Medulla oblongata (tissue), 1 donor: ENCODE data around the gene UBE2D4.
"Not testable (repeated sequence)": the region's sequence is repeated elsewhere in the genome, so short reads cannot be mapped to it uniquely, and the experiment has no call there.

ENCODE experiments used
- DNase-seq: peaks from one replicate; pipeline ENCODE4 v3.0.0-alpha.2; 2015; ENCODE audit errors: extremely low spot score

UBE2D4 gene

DNA sequence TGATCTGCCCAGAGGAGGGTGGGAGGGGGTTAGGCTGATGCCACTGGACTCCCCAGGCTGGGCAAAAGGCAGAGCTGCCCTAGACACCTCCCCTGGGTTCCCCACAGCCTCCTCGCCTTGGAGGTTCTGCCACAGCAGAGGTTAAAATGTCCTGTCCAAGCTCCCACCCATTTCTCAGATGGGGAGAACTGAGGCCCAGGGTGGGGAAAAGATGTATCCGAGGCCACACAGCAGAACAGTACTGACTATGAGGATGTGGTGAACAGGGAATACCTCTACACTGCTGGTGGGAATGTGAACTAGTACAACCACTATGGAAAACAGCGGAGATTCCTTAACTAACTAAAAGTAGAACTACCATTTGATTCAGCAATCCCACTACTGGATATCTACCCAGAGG is 40.2 kb downstream of the UBE2D4 start:
- DNase-seq = not testable (repeated sequence)

DNA sequence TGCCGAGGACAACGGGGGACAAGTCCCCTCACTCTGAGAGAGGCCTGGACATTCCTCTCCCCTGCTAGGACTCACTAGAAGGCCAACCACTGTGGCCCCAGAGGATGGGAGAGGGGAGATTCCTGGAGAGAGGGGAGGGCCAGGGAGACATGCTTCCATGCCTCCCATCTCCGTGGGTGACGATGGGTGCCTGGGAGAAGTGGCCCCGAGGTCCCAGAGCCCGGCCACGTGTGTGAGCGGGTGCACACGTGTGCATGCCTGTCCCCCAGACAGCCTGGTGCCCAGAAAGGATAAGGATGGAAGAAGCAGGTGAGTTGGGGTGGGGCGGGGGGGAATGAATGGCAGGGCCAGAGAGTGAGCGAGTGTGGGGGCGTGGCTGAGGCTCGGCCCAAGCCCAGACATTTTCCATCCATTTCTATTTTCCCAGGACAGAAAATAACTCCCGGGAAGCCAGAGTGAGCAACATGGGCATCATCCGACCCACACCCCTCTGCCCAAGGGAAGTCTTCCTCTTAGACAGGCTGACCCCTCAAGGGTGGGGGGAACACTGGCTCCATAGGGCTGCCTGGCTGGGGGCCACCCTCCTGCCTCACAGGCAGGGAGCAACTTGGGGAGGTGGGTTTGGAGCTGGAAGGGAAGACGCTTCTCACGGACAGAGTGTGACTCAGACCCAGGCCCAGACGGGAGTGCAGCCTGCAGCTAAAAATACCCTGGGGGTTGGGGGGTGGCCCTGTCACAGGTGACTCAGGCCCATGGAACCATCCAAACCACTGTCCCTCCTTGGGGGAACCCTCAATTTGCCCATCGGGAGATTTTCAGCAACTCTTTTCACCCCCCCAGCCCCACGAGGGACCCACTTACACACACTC is 42.2 kb downstream of the UBE2D4 start:
- not testable (repeated sequence) for DNase-seq

DNA sequence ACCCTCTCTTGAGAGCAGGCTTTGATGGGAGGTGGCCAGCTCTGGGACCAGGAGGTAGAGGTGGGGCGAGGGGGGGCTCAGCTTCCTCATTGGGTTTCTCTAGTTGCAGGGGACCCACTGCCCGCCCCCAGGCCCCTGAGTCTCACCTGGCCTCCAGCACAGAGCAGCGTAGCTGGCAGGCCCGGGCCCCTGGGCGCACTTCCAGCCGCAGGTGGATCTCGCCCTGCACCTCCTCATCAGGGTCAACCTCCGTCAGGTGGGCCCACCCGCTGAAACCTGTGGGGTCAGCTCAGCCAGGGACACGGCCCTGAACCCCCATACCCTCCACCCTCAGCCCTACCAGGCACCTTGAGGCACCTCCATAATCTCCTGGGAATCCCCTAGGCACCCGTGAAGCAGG is 43.4 kb downstream of the UBE2D4 start:
- not testable (repeated sequence) for DNase-seq

DNA sequence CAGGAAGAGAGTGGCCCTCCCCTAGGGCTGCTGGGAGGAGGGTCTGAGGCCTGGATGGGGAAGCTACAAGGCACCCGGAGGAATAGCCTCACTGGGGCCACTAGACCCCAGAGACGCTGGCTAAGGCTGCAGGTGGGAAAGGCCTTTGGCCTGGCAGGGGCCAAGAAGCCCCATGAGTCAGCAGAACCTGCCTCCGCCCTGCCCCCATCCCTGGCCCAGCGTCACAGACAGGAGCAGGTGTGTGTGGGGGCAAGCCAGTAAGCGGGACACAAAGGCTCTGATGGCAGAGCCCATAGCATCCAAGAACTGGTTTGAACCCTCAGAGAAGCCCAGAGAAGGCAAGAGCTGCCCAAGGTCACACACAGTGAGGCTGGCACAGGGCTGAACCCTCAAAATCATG is 44.5 kb downstream of the UBE2D4 start:
- not testable (repeated sequence) for DNase-seq

DNA sequence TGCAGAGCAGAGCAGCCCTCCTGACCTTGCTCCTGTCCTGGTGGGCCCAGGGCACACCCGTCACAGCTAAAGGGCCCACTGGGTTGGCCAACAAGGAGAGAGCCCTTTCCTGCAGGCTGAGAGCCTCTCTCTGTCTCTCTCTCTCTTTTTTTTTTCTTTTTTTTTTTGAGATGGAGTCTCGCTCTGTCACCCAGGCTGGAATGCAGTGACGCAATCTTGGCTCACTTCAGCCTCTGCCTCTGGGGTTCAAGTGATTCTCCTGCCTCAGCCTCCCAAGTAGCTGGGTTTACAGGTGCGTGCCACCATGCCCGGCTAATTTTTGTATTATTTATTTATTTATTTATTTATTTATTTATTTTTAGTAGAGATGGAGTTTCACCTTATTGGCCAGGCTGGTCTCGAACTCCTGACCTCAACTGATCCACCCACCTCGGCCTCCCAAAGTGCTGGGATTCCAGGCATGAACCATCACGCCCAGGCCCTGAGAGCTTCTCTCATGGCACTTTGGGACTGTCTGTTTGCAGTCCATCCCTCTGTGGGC is 47.9 kb downstream of the UBE2D4 start:
- not testable (repeated sequence) for DNase-seq

DNA sequence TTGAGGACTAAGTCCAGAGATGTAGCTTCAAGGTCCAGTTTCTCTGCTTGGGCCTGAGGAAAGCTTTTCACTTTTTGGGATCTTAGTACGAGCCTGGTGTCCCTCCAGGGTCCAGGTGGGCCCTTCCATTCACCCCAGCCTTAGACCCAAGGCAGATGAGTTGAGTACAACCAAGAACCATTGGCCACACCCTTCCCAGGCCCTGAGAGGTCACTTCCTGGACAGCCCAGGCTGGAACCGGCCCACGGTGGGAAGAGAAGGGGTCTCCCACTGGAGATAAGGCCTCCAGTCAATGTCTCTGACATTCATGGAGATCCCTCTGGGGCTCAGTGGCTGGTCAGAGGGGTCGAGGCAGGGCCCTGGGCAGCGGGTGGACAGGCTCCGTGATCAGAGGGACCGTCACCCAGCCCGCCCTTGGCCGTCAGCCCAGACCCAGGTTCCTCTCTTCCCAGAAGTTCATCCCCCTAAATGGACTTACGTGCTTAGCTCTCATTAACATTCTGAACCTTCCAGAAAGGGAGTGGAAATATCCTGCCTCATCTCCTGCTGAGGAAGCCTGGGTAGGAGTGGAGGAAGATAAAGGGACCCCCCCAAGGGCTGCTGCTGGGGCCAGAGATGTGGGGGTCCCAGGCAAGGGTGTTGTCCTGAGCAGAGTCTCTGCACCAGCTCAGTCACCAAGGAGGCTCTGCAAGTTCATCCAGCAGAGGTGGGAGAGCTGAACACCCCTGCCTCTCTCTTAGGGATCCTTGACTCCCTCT is 48.7 kb downstream of the UBE2D4 start:
- not testable (repeated sequence) for DNase-seq

DNA sequence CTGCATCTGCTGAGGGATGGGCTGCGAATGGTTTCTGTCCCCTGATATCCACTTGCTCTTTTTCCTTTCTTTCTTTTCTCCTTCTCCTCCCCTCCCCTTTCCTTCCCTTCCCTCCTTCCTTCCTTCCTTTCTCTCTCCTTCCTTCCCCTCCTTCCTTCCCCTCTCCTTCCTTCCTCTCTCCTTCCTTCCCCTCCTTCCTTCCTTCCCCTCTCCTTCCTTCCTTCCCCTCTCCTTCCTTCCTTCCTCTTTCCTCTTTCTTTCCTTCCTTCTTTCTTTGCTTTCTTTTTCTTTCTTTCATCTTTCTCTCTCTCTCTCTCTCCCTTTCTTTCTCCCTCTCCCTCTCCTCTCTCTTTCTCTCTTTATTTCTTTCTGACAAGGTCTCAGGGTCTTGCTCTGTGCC is 51.3 kb downstream of the UBE2D4 start:
- DNase-seq = no peak

DNA sequence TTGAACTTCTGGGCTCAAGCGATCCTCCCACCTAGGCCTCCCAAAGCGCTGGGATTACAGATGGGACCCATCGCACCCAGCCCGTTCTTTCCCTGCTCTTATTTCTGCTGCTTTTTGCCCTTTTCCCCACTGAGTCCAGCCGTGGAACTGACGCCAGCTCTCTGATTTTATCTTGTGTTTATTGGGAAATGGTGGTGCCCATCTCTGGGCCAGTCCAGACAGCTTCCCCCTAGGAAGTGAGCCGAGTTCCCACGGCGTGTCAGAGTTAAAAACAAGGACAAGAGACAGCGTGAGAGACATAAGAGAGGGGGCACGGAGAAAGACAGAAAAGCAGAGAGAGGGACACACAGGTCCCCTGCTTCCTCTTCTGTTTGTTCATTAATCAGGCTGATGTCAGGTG is 51.9 kb downstream of the UBE2D4 start:
- DNase-seq = not testable (repeated sequence)

DNA sequence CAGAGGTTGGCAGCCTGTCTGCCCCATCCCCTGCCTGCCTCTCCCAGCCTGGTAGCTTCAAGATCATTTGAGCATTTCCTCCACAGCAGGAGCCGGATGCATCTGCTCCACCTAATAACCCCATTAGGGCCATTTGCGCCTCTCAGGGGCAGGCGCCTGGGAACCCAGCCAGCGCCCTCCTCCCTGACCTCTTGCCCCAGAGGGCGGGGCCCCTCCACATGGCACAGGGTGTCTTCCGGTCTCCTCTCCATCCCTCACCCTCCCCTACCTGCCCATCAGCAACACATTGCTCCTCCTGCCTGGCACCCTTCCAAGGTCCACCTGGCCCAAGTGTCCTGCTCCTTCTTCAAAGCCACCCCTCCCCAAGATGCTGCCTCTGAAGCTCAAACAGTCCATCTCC is 56.6 kb downstream of the UBE2D4 start:
- DNase-seq = not testable (repeated sequence)

DNA sequence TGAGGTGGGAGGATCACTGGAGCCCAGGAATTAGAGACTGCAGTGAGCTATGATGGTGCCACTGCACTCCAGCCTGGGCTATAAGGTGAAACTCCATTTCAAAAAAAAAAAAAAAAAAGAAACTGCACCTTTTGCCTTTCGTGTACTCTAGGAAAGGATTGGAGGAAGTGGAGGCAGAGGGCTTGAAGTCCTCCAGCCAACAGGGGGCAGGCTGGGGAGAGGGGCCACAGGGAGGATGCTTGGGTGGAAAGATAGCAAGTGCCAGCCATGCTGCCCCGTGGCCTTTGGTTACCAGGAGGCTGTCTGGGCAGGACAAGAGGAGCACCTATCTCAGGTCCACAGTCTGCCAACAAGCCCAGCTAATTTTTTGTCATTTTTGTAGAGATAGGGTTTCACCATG is 57.5 kb downstream of the UBE2D4 start:
- not testable (repeated sequence) for DNase-seq

DNA sequence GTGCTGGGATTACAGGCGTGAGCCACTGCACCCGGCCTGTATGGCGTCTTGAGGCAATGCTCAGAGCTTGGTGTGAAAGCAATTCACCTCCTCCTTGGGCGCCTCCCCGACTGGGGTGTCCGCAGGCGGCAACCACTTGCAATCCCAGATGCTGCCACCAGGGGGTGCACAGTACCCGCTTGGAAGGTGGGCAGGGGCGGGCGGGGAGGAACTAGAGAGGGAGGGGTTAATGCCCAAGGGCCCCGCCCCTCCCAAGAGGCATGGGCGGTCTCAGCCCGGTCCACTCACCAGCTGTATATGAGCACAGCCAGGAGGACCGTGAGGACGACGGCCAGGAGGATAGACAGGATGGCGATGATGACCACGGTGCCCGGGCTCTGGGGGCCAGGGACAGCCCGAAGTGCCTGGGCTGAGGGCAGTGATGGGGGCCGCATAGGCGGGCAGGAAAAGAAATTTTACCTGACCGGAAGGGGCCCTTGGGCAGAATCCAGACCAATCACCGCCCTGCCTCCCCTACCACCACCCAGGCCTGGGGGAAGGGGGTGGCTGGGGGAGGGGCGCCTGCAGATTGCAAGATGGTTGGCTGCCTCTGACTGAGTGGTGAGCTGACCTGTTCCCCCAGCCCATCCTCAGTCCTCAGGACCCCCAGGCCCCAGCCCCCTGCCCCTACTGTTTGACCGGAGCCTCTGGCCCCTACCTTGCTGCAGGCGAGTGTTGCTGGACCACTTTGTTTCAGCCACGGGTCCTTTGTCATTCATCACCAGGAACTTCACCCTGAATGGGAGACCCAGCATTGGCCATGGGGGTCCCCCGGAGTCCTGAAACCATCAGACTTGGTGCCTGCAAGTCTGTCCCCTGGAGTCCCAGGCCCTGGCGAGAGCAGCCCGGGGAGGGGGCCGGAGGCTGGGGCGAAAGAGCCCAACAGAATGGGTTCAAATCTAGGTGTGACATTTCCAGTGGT is 59.9 kb downstream of the UBE2D4 start:
- DNase-seq = peak; percentile 11

DNA sequence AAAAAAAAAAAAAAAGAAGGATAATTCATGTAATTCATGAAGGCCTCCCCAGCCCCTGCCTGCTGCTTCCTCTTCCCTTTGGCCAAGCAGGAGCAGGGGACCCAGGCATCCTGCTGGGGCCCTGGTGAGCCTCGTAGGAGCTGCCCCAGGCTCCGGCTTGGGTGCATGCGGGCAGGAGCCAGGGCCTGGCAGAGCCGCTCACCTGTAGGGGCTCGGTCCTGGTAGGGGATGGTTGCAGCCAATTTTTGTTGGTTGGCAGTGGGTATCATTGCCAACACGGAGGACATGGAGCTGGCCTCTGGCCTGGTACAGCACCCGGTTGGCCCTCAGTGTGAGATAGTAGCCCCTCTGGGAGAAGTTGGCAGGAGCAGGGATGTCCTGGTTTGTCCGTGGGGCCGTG is 61.2 kb downstream of the UBE2D4 start:
- not testable (repeated sequence) for DNase-seq

DNA sequence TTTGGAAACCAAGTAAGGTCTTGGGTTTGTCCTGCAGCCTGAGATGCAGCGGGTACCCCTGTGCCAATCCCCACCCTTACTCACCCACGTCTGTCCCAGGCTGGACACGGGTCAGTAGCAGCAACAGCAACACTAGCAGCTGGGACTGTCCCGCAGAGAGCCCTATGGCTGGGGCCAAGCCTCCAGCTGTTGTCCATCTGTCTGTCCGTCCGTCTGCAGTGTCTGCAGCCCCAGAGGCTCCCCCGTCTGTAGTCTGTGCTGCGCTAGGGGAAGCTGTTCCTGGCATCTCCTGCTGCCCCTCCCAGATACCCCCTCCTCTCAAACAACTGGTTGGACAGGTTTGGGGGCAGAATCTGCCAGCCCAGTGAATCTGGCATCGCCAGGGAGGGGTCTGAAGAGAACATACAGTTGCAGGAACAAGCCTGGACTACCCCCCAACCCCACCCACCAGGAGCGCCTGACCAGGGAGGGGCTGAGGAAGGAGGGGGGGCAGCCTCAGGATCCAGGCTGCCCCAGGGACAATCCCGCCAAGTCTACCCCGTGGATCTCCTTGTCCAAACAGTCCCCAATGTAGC is 63.9 kb downstream of the UBE2D4 start:
- not testable (repeated sequence) for DNase-seq

DNA sequence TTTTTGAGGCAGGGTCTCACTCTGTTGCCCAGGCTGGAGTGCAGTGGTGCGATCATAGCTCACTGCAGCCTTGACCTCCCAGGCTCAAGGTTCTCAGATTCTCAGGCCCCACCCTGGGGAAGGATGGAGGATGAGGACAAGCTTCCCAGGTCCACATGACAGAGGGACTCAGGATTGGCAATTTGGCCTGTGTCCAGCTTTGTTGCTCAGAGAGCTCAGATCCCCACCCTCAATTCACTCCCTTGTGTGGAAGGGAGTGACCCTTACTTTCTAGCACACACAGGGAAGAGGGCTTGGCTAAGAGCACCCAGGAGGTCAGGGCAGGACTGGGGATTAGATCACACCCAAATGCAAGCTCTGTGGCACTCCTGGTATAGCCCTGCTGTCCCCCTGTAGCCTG is 64.6 kb downstream of the UBE2D4 start:
- DNase-seq = not testable (repeated sequence)

DNA sequence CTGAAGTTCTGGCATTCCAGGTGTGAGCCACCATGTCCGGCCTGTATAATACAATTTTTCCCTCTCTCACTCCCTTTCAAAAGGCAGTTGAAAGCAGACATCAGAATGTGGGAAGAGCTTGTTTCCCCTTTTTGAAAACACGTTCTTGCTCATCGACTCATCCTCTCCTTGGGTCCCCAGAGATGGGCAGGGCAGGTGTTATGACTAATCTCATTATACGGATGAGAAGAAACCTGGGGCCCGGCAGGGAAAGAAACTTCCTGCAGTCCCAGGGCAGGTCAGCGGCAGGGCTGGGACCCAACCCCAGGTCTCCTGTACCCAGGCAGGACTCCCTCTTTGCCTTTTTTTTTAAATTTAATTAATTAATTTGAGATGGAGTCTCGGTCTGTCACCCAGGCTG is 66.7 kb downstream of the UBE2D4 start:
- DNase-seq = not testable (repeated sequence)

DNA sequence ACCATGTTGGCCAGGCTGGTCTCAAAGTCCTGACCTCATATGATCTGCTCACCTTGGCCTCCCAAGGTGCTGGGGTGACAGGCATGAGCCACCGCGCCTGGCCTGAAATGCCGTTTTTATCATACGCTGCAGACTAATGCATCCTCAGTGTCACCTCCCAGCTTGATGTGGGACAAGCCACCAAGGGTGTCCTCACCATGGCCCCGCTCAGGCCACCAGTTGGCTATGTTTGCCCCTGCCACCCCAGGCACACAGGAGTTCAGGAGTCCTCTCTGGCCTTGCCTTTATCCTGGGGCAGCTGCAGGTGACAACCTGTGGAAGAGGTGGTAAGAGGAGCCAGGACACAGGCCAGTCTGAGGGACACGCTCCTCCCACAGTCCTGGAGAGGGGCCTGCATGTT is 68.4 kb downstream of the UBE2D4 start:
- not testable (repeated sequence) for DNase-seq

DNA sequence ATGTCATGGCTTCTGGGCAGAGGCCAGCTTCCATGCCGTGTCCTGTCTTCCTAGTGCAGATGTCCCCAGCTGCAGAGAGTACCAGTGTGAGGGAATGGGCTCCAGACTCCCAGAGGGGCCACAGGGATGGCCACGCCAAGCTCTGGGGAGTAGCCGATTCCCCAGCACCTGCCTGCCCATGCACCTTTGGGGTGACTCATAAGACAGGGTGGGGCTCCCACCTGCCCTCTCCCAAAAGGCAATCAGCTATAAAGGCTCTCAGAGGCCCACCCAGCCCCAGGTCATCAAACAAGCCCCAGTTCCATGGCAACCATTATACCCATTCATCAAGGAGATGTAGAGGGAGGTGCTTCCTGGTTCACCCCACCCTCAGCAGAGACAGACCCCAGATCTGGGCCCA is 71.3 kb downstream of the UBE2D4 start, which contains the start of gene SPDYE1:
SPDYE1 (plus strand) TSS at position 366 of the 400 bp plus-strand sequence. CDS start 2,053 bp downstream, outside the sequence.
- not testable (repeated sequence) for DNase-seq
